SJSA1 (cell line): ENCODE data around the gene TSC22D1. TPM values are rescaled to one million over a fixed set of nuclear protein-coding genes. Genes with fewer than 3 reads are reported as not detected.

Experiments used
- DNase-seq, 2 experiments: peaks; one replicate each; pipeline ENCODE4 v3.0.0-alpha.2; 2015 to 2020; ENCODE audit warnings: low spot score in 2 of 2, low read depth in 1 of 2
- H3K27ac ChIP-seq: fragments of 250-450 bp; sonication (Bioruptor Pico); 2 replicates; pipeline ENCODE4 v1.5.1; 2020; ENCODE audit warnings: mild to moderate bottlenecking, moderate library complexity
- H3K27me3 ChIP-seq: fragments of 250-450 bp; sonication (Bioruptor Pico); replicated peaks from 2 replicates; pipeline ENCODE4 v1.5.1; 2020; ENCODE audit warnings: mild to moderate bottlenecking, moderate library complexity
- H3K36me3 ChIP-seq: fragments of 250-450 bp; sonication (Bioruptor Pico); 2 replicates; pipeline ENCODE4 v1.5.1; 2020; ENCODE audit warnings: mild to moderate bottlenecking
- H3K4me1 ChIP-seq: fragments of 250-450 bp; sonication (Bioruptor Pico); replicated peaks from 2 replicates; pipeline ENCODE4 v1.6.1; 2021; ENCODE audit warnings: mild to moderate bottlenecking
- H3K4me3 ChIP-seq: fragments of 250-450 bp; sonication (Bioruptor Pico); 2 replicates; pipeline ENCODE4 v1.5.1; 2020; ENCODE audit warnings: mild to moderate bottlenecking
- H3K9me3 ChIP-seq: fragments of 250-450 bp; sonication (Bioruptor Pico); replicated peaks from 2 replicates; pipeline ENCODE4 v1.5.1; 2020; ENCODE audit warnings: mild to moderate bottlenecking
- total RNA-seq: library from RNA; depleted of rRNA; stranded (reverse); fragments of >200 nt; shearing (Covaris generic); gene quantifications from 2 replicates; pipeline ENCODE4 v1.2.3, GENCODE V29; 2014; rRNA removed

TSC22D1 gene
- total RNA-seq, 1 experiment from 2014 or later: 54.9 TPM

DNA sequence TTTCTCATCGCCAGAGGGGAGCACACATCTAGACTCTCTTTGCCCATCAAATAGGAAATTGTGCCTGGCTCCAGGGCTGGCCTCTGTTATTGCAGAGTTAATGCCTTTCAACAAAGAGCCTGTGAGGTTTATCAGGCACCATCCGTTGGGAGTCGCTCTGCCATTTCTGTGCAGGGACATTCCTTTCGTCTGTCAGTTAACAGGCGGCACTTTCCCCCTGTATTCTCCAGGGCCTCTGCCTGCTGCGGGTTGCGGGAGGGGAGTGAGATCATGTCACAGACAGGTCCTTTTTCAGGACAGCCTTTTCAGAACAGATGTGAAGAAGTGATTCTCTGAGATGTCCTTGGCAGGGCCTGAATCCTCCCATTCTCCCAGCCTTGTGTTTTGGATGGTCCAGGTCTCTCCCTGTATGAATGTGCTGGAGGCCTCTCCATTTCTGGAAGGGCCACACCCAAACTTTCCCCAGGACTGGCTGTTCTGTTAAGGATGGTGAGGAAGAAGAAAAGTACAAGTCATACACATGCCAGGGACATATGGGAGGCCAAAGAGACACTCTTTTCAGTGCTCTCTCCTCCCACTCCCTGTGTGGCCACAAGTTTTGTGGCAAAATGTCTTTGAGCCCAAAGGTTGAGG is 187.6 kb downstream of the TSC22D1 start:
- no peaks in the 10 kb centered on the region for H3K9me3 ChIP-seq

DNA sequence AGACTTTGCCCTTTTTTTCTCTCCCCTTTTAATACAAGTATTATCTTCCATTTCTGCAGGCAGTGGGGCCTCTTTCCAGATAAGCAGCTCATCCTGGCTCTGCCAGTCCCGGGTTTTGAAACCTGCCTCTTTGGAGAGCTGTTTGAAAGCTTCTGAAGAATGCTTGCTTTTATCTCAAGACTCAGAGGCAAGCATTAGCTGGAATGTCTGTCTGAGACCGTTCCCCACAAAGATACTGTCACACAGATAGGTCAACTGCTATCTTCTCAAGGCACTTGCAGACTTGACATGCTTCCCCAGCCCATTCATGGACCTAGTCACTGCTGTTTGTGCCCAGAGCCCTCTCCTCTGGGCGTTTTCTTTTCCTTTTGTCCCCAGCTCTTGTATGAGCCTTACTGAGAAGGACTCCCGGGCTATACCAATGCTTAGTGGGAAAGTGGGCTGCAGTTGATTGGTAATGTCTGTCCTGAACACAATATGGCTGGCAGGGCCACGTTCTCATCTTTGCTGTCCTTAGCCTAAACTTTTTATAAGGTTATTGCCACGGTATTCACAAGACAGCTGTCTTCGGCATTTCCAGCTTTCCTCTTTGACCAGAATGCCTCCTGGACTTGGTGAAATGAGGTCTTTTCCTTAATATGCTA is 189.1 kb downstream of the TSC22D1 start:
- no peaks in the 10 kb centered on the region for H3K27me3 ChIP-seq
- DNase-seq: no peak

More for the DNA sequence above, 187.6 kb downstream of the TSC22D1 start:
- Histone ChIP-seq H3K27me3 (no peaks in the 10 kb centered on the region), H3K36me3 (no peaks in the 10 kb centered on the region), H3K4me3 (no peak overlapping the region), H3K4me1 (no peaks in the 10 kb centered on the region), H3K27ac (no peak overlapping the region)
- DNase-seq: no peak

DNA sequence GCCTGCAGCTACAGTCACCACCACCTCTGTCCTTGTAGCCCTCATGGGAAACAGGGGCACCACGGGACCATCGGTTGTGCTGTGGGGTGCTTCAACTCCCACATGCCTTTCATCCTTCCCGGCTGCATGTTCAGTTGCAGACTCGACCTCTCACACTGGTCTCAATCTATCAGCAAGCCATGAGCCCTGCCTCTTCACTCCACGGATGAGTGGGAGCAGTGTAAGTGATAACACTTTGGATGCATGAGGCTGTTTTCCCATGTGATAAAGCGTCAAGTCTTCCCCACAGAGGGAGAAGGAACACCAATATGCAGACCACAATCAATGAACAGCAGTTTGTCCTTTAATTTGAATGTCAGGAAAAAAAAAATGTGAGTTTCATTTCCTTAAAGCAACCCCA is 190.3 kb downstream of the TSC22D1 start:
- Histone ChIP-seq H3K27me3 (no peaks in the 10 kb centered on the region), H3K27ac (no peak overlapping the region), H3K9me3 (no peaks in the 10 kb centered on the region), H3K4me3 (no peak overlapping the region), H3K4me1 (peaks cover 10% of the 10 kb centered on the region), H3K36me3 (no peaks in the 10 kb centered on the region)
- no peak for DNase-seq

More for the DNA sequence above, 189.1 kb downstream of the TSC22D1 start:
- H3K4me3 ChIP-seq: no peak overlapping the region
- no peak overlapping the region for H3K27ac ChIP-seq
- H3K4me1 ChIP-seq: no peaks in the 10 kb centered on the region
- no peaks in the 10 kb centered on the region for H3K9me3 ChIP-seq
- H3K36me3 ChIP-seq: no peaks in the 10 kb centered on the region

DNA sequence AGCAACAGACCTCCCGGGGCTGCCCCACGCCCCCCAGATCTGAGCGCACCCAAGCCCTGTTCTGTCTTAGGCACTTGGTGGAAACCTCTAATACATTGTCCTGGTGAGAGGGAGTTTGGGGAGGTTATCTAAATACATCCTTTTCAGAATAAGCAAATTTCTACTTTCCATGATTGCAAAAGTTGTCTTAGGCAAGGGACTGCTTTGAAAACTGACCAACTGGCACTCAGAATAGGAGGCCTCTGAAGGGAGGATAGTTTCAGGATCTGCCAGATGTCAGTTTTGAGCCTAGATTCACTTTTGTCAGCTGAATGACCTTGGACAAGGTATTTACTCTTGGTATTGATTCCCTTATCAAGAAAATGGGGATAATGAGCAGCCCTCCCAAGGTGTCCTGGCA is 190.7 kb downstream of the TSC22D1 start:
- H3K36me3 ChIP-seq: no peaks in the 10 kb centered on the region
- H3K27me3 ChIP-seq: no peaks in the 10 kb centered on the region
- H3K4me3 ChIP-seq: no peak overlapping the region
- no peak overlapping the region for H3K27ac ChIP-seq
- DNase-seq: no peak
- no peaks in the 10 kb centered on the region for H3K9me3 ChIP-seq
- peaks cover 14% of the 10 kb centered on the region for H3K4me1 ChIP-seq

DNA sequence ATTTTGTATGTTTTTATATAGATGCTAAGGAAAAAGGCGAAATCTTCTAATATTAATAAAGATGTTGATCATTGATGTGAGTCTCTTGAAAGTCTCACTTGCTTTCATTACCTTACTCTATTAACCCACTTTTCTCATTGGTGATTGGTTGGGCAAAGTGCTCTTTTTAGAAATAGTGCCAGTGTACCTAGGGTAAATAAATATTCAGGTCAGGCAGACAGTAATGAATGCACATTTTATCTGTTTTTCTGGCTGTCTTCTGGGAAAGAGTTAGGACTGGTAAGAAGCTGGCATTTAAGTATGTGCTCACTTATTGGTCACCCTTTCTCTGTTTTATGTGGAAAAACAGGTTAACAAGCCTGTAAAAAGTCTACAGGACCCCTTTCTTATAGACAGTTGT is 191.4 kb downstream of the TSC22D1 start:
- Histone ChIP-seq H3K4me1 (peaks cover 20% of the 10 kb centered on the region), H3K9me3 (no peaks in the 10 kb centered on the region), H3K27me3 (no peaks in the 10 kb centered on the region), H3K4me3 (no peak overlapping the region), H3K27ac (no peak overlapping the region), H3K36me3 (no peaks in the 10 kb centered on the region)
- DNase-seq: no peak

DNA sequence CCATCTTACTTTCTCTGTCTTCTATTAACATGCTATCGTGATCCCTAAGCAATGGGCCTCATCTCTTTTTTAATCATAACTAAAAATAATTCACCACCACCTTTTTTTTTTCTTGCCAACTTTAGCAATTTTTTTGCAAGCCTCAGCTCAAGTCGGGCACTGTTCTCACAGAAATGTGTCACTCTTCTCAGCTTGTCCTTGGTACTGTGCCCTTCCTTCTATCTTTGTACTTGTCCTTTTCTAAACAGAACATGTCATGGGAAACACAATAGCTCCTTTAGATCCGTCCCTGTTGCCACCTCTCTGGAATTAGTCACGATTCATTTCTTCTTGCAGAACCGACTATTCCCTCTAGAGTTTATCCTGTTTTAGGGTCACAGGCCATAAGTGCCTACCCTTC is 192.2 kb downstream of the TSC22D1 start:
- Histone ChIP-seq H3K9me3 (no peaks in the 10 kb centered on the region), H3K27ac (no peak overlapping the region), H3K4me1 (peaks cover 24% of the 10 kb centered on the region), H3K4me3 (no peak overlapping the region), H3K27me3 (no peaks in the 10 kb centered on the region), H3K36me3 (no peaks in the 10 kb centered on the region)
- DNase-seq: no peak

DNA sequence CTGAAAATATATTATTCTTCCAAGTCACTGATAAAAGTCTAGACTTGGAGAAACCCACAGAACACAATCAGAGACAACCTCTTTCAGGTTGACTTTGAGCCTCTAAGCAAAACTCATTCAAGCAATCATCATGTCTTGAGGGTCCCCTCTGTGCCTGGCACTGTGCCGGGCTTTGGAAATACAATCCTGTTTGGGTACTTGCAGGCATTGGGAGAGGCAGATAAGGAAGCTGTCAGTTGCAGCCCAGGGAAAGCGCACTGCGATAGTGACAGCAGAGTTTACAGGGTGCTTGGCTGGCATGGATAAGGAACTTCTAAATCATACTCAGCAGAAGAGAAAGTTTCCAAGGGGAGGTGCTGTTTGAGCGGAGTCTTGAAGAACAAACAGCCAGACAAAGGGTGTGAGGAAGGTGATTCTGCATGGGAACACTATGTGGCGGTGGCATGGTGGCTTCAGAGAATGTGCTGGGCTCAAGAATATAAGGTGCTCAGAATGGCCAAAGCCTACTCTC is 193.4 kb downstream of the TSC22D1 start:
- Histone ChIP-seq H3K27ac (no peak overlapping the region), H3K9me3 (no peaks in the 10 kb centered on the region), H3K36me3 (no peaks in the 10 kb centered on the region), H3K27me3 (no peaks in the 10 kb centered on the region), H3K4me3 (no peak overlapping the region), H3K4me1 (peaks cover 24% of the 10 kb centered on the region)
- DNase-seq: no peak

Other genes starting within 250 kb of the TSC22D1 start
- not detected in 2 replicates for gene SERP2, start 202.5 kb downstream of the TSC22D1 start, total RNA-seq